Activated CD8-positive, alpha-beta memory T cell treated with anti-CD3 and anti-CD28 coated beads, Interleukin-2, amount 50 U/mL, for 4 hours (primary cell): ENCODE measurements around the gene NSMCE3.
A peak's percentile ranks its signal among the peaks of the same experiment; 100 is the strongest.

Experiments
- DNase-seq: peaks from one replicate; pipeline ENCODE4 v3.0.0-alpha.2; 2020

The NSMCE3 gene

GRCh38 chr15:29269485-29270168, at the start of gene NSMCE3:
Gene NSMCE3, minus strand, starts transcription at chr15:29269822. Its CDS starts 117 bp downstream, at chr15:29269705.
- peak; percentile 90 for DNase-seq

- no peak for DNase-seq
These were observed 46.8 kb upstream of the NSMCE3 start for GRCh38 chr15:29316422-29316821.

GRCh38 chr15:29312387-29312786, 42.8 kb upstream of the NSMCE3 start:
- DNase-seq: no peak

- no peak for DNase-seq
These were observed 42.1 kb upstream of the NSMCE3 start for GRCh38 chr15:29311696-29312095.

GRCh38 chr15:29309139-29309538, 39.5 kb upstream of the NSMCE3 start:
- DNase-seq: no peak

GRCh38 chr15:29308299-29308698, 38.7 kb upstream of the NSMCE3 start:
- no peak for DNase-seq

- DNase-seq: no peak
These were observed 35.9 kb upstream of the NSMCE3 start for GRCh38 chr15:29305556-29305955.

GRCh38 chr15:29302871-29303270, 33.2 kb upstream of the NSMCE3 start:
- DNase-seq: no peak

- no peak for DNase-seq
These were observed 30.2 kb upstream of the NSMCE3 start for GRCh38 chr15:29299784-29300183.

GRCh38 chr15:29299331-29299730, 29.7 kb upstream of the NSMCE3 start:
- DNase-seq: no peak

GRCh38 chr15:29294732-29295325, 25.2 kb upstream of the NSMCE3 start:
- DNase-seq: no peak

GRCh38 chr15:29291067-29291845, 21.6 kb upstream of the NSMCE3 start:
- no peak for DNase-seq

- no peak for DNase-seq
These were observed 19.6 kb upstream of the NSMCE3 start for GRCh38 chr15:29289173-29289572.

- no peak for DNase-seq
These were observed 15.8 kb upstream of the NSMCE3 start for GRCh38 chr15:29285386-29285785.

- no peak for DNase-seq
These were observed 13.8 kb upstream of the NSMCE3 start for GRCh38 chr15:29283381-29283780.

- no peak for DNase-seq
These were observed 10.9 kb upstream of the NSMCE3 start for GRCh38 chr15:29280514-29280913.

- DNase-seq: no peak
These were observed 8.9 kb upstream of the NSMCE3 start for GRCh38 chr15:29278436-29279105.

GRCh38 chr15:29276366-29276765, 6.7 kb upstream of the NSMCE3 start:
- DNase-seq: no peak

GRCh38 chr15:29275855-29276254, 6.2 kb upstream of the NSMCE3 start:
- no peak for DNase-seq

- DNase-seq: no peak
These were observed 5.3 kb upstream of the NSMCE3 start for GRCh38 chr15:29274946-29275345.

- DNase-seq: no peak
These were observed 2.6 kb upstream of the NSMCE3 start for GRCh38 chr15:29272219-29272618.

- DNase-seq: no peak
These were observed 1.4 kb upstream of the NSMCE3 start for GRCh38 chr15:29270976-29271375.

GRCh38 chr15:29270169-29270955, 740 bp upstream of the NSMCE3 start:
- no peak for DNase-seq
